Lung (tissue), 12 donors: ENCODE data around the gene ELAPOR2. TPM values are rescaled to one million over a fixed set of nuclear protein-coding genes. Genes with fewer than 3 reads are reported as not detected.
"Not testable (repeated sequence)": the region's sequence is repeated elsewhere in the genome, so short reads cannot be mapped to it uniquely, and the experiment has no call there.

ENCODE experiments used
- ATAC-seq: fragments of 200-7000 bp; cut with Tn5 transposase; one replicate; pipeline ENCODE4 v1.9.1; 2020; ENCODE audit warnings: moderate number of reproducible peaks; ENCODE audit not compliant: insufficient read depth, low FRiP score
- DNase-seq, 3 donors: peaks; one replicate each; pipeline ENCODE4 v3.0.0-alpha.2; 2013 to 2017
- H3K27ac ChIP-seq, 2 donors: one replicate each; pipeline ENCODE4 v1.5.1; 2013; ENCODE audit warnings: mild to moderate bottlenecking in 2 of 2, moderate library complexity in 2 of 2, control low read depth in 1 of 2, inconsistent platforms in 1 of 2, low read depth in 1 of 2, low read length in 1 of 2
- H3K27me3 ChIP-seq, 3 donors: one replicate each; pipeline ENCODE4 v1.5.1; 2013; ENCODE audit warnings: low read length in 2 of 3; ENCODE audit not compliant: control insufficient read depth in 3 of 3, insufficient read depth in 3 of 3
- H3K36me3 ChIP-seq, 4 donors: one replicate each; pipeline ENCODE4 v1.5.1; 2013; ENCODE audit warnings: low read length in 4 of 4, mild to moderate bottlenecking in 1 of 4, moderate library complexity in 1 of 4; ENCODE audit not compliant: control insufficient read depth in 4 of 4, insufficient read depth in 4 of 4
- H3K4me1 ChIP-seq, 5 donors: one replicate each; pipeline ENCODE4 v1.5.1; 2013; ENCODE audit warnings: low read length in 5 of 5, mild to moderate bottlenecking in 2 of 5, moderate library complexity in 1 of 5; ENCODE audit not compliant: control insufficient read depth in 5 of 5, insufficient read depth in 5 of 5
- H3K4me3 ChIP-seq: one replicate; pipeline ENCODE4 v1.5.1; 2013; ENCODE audit warnings: mild to moderate bottlenecking, control low read depth, moderate library complexity
- H3K9ac ChIP-seq, 2 donors: one replicate each; pipeline ENCODE4 v1.5.1; 2013; ENCODE audit warnings: low read length in 2 of 2, control low read depth in 1 of 2; ENCODE audit not compliant: insufficient read depth in 1 of 2
- H3K9me3 ChIP-seq, 4 donors: one replicate each; pipeline ENCODE4 v1.5.1; 2013; ENCODE audit warnings: low read length in 3 of 4, mild to moderate bottlenecking in 1 of 4, moderate library complexity in 1 of 4; ENCODE audit not compliant: control insufficient read depth in 4 of 4, insufficient read depth in 3 of 4
- CTCF ChIP-seq: IDR thresholded peaks from 2 replicates; pipeline ENCODE4 v1.5.1; 2012; ENCODE audit warnings: mild to moderate bottlenecking; ENCODE audit errors: control extremely low read depth, extremely low read depth
- WGBS, 2 donors: extraction: QIAGEN DNeasy Blood & Tissue Kit; methylation state at CpG; one replicate each; pipeline ENCODE4 v1.1.7; 2013; 5-methylcytosine and 5-hydroxymethylcytosine counted together
- polyA plus RNA-seq, 2 donors: library from polyadenylated mRNA; stranded (reverse); fragments of 200-250 nt; gene quantifications; one replicate each; pipeline ENCODE4 v1.2.1, GENCODE V29; 2013
- total RNA-seq, 2 donors: library from RNA; depleted of rRNA in 1 of 2; stranded (reverse); fragments of >200 nt in 1 of 2; gene quantifications; one replicate each; pipeline ENCODE4 v1.2.1, GENCODE V29; 2014 to 2021
- donor health status: control.
- donor health status: control.
- donor health status: Bipolar disorder and iron deficiency.
- donor health status: healthy.
- donor health status: DM: yes; HTN: yes; CAD: no.

The ELAPOR2 gene
- total and polyA plus RNA-seq, 4 donors, result 16.1 to 64.1 (median 38.2) TPM

- 77 to 96% methylated on average over 1 of the region's 1 CpG for WGBS, 2 donors
- no peaks in the 10 kb centered on the region for H3K27me3 ChIP-seq
- TF ChIP-seq CTCF, result no peak
These were observed 45.9 kb upstream of the ELAPOR2 start for GRCh38 chr7:87105401-87105800.

DNA sequence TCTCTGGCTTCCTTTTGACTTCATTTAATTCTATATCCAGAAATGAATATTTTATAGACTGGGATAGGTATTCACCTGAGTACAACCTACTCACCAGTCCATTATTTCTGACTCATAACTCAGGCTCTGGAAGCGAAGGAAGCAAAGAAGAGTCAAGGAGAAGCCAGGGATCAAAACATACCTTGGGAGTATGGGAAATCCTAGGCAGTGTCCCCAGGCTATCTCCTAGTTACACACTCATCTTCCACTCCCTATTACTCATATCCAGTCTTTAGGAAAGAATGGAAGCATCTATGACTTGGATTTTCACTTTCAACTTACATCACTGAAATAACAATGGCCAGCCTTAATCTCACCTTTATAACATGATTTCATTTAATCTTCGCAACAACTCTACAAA, 40.9 kb upstream of the ELAPOR2 start:
- Histone ChIP-seq H3K4me3 (no peak overlapping the region), H3K9ac (no peak overlapping the region), H3K4me1 (no peaks in the 10 kb centered on the region), H3K27me3 (no peaks in the 10 kb centered on the region), H3K9me3 (peaks cover 0 to 2% (median 0%) of the 10 kb centered on the region in 4 donors), H3K36me3 (no peaks in the 10 kb centered on the region), H3K27ac (no peak overlapping the region)
- DNase-seq (no peak), ATAC-seq (no peak)
- WGBS, 2 donors, result 93 to 96% methylated on average over 2 of the region's 2 CpGs
- TF ChIP-seq CTCF, result no peak

More at GRCh38 chr7:87105401-87105800, 45.9 kb upstream of the ELAPOR2 start:
- Histone ChIP-seq H3K4me1 (no peaks in the 10 kb centered on the region), H3K27ac (no peak overlapping the region), H3K36me3 (no peaks in the 10 kb centered on the region), H3K9me3 (no peaks in the 10 kb centered on the region), H3K4me3 (no peak overlapping the region), H3K9ac (no peak overlapping the region)
- ATAC-seq (no peak), DNase-seq (no peak)

GRCh38 chr7:87097375-87097774, 37.9 kb upstream of the ELAPOR2 start:
- H3K36me3 ChIP-seq, DNase-seq: not testable (repeated sequence)
- WGBS, 2 donors, result no CpG with 5 or more reads among the region's 2 CpGs

DNA sequence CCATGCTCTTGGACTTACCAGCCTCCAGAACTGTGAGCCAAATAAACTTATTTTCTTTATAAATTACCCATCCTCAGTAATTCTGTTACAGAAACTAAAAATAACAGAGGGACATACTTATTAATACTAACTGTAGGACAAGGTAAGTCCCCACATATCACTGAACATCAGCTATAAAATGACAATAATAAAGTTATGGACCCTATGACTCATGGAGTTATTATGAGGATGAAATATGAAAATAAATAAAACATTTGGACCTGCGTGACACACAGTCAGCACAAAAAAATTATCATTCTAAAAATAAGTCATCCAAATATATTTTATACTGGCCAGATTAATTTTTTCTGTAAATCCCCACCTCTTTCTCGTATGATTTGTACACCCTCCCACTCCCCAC, 34.9 kb upstream of the ELAPOR2 start:
- TF ChIP-seq CTCF, result no peak
- Histone ChIP-seq H3K9ac (no peak overlapping the region), H3K4me1 (no peaks in the 10 kb centered on the region), H3K36me3 (no peaks in the 10 kb centered on the region), H3K9me3 (peaks cover 0 to 2% (median 0%) of the 10 kb centered on the region in 4 donors), H3K27me3 (no peaks in the 10 kb centered on the region), H3K4me3 (no peak overlapping the region), H3K27ac (no peak overlapping the region)
- 89% methylated on average over 2 of the region's 2 CpGs for WGBS, 2 donors
- ATAC-seq, result no peak
- DNase-seq, result no peak

More at GRCh38 chr7:87097375-87097774, 37.9 kb upstream of the ELAPOR2 start:
- H3K4me1 ChIP-seq, H3K27ac ChIP-seq, H3K9ac ChIP-seq, H3K27me3 ChIP-seq, H3K9me3 ChIP-seq, H3K4me3 ChIP-seq, ATAC-seq: not testable (repeated sequence)
